PC-3 (cell line): ENCODE measurements around the gene CD151. TPM values are rescaled to one million over a fixed set of nuclear protein-coding genes. Genes with fewer than 3 reads are reported as not detected.

Experiments
- ATAC-seq: fragments of 200-7000 bp; cut with Tn5 transposase; 2 replicates; pipeline ENCODE4 v1.9.1; 2020; ENCODE audit warnings: mild to moderate bottlenecking, moderate library complexity
- BruUV-seq: library from RNA; stranded (reverse); fragments of 400-500 nt; replicated peaks from 2 replicates; lab custom pipeline; 2021; lab: Mats Ljungman, UMichigan
- CTCF ChIA-PET: fragments of 300-600 bp; sonication (Branson Sonifier 250); formaldehyde crosslinking; loops from one replicate; lab custom pipeline; 2022; ENCODE audit warnings: antibody characterized with exemption; lab: Charles Lee
- POLR2A ChIA-PET: fragments of 300-600 bp; sonication (Branson Sonifier 250); formaldehyde crosslinking; loops from one replicate; lab custom pipeline; 2022; ENCODE audit warnings: antibody characterized with exemption; ENCODE audit not compliant: unreplicated experiment; lab: Charles Lee
- DNase-seq: peaks from one replicate; pipeline ENCODE4 v3.0.0-alpha.2; 2015
- H2AFZ ChIP-seq: fragments of 300-600 bp; sonication (generic); 2 replicates; pipeline ENCODE4 v1.6.0; 2016; ENCODE audit warnings: antibody characterized with exemption, low read length
- H3F3A ChIP-seq: fragments of 300-600 bp; sonication (generic); one replicate; pipeline ENCODE4 v1.6.0; 2017; ENCODE audit warnings: antibody characterized with exemption, low read length, control low read depth, mild to moderate bottlenecking; ENCODE audit not compliant: unreplicated experiment
- H3K27ac ChIP-seq: fragments of 300-600 bp; sonication (generic); 2 replicates; pipeline ENCODE4 v1.5.1; 2016; ENCODE audit warnings: mild to moderate bottlenecking, low read length
- H3K27me3 ChIP-seq: fragments of 300-600 bp; sonication (generic); 2 replicates; pipeline ENCODE4 v1.6.1; 2016; ENCODE audit warnings: low read length, mixed read lengths
- H3K36me3 ChIP-seq: fragments of 300-600 bp; sonication (generic); 2 replicates; pipeline ENCODE4 v1.6.1; 2016; ENCODE audit warnings: low read depth, mixed run types, low read length, mixed read lengths
- H3K4me1 ChIP-seq: fragments of 300-600 bp; sonication (generic); 2 replicates; pipeline ENCODE4 v1.5.1; 2016; ENCODE audit warnings: low read length; ENCODE audit not compliant: insufficient read depth
- H3K4me2 ChIP-seq: fragments of 300-600 bp; sonication (generic); 2 replicates; pipeline ENCODE4 v1.6.0; 2016; ENCODE audit warnings: low read length
- H3K4me3 ChIP-seq: fragments of 300-600 bp; sonication (generic); 2 replicates; pipeline ENCODE4 v1.5.1; 2016; ENCODE audit warnings: mild to moderate bottlenecking, low read length, mixed read lengths
- H3K79me2 ChIP-seq: fragments of 300-600 bp; sonication (generic); 2 replicates; pipeline ENCODE4 v1.6.1; 2017; ENCODE audit warnings: low read length, mixed read lengths
- H3K9ac ChIP-seq: fragments of 300-600 bp; sonication (generic); 2 replicates; pipeline ENCODE4 v1.6.0; 2016; ENCODE audit warnings: mild to moderate bottlenecking, low read length
- H3K9me2 ChIP-seq: fragments of 300-600 bp; sonication (generic); replicated peaks from 2 replicates; pipeline ENCODE4 v1.6.1; 2016; ENCODE audit warnings: mixed run types, low read length, mixed read lengths
- H3K9me3 ChIP-seq: fragments of 300-600 bp; sonication (generic); 2 replicates; pipeline ENCODE4 v1.6.1; 2016; ENCODE audit warnings: low read length, mixed read lengths
- H4K20me1 ChIP-seq: fragments of 300-600 bp; sonication (generic); 2 replicates; pipeline ENCODE4 v1.6.1; 2016; ENCODE audit warnings: low read length, mixed read lengths
- CTCF ChIP-seq: fragments of 300-600 bp; sonication (generic); conservative IDR thresholded peaks from 2 replicates; pipeline ENCODE4 v1.5.1; 2017; ENCODE audit warnings: antibody characterized with exemption, low read depth, mild to moderate bottlenecking, low read length
- EZH2 ChIP-seq: fragments of 300-600 bp; sonication (generic); IDR thresholded peaks from one replicate; pipeline ENCODE4 v1.6.1; 2017; ENCODE audit warnings: antibody characterized with exemption, mild to moderate bottlenecking, low read length; ENCODE audit not compliant: unreplicated experiment
- EZH2phosphoT487 ChIP-seq: fragments of 300-600 bp; sonication (generic); IDR thresholded peaks from 2 replicates; pipeline ENCODE4 v1.6.1; 2018; ENCODE audit warnings: mild to moderate bottlenecking, antibody characterized with exemption, low read length, borderline replicate concordance
- intact Hi-C: fragments of 100-400 bp; cut with micrococcal nuclease; formaldehyde crosslinking; loops from 2 replicates; pipeline ENCODE4 v1.9.0; 2023
- total RNA-seq: library from RNA; depleted of rRNA; stranded (reverse); fragments of >200 nt; gene quantifications from 2 replicates; pipeline ENCODE4 v1.2.3, GENCODE V29; 2014

The CD151 gene
- total RNA-seq, 1 experiment from 2014 or later = 469 TPM

DNA sequence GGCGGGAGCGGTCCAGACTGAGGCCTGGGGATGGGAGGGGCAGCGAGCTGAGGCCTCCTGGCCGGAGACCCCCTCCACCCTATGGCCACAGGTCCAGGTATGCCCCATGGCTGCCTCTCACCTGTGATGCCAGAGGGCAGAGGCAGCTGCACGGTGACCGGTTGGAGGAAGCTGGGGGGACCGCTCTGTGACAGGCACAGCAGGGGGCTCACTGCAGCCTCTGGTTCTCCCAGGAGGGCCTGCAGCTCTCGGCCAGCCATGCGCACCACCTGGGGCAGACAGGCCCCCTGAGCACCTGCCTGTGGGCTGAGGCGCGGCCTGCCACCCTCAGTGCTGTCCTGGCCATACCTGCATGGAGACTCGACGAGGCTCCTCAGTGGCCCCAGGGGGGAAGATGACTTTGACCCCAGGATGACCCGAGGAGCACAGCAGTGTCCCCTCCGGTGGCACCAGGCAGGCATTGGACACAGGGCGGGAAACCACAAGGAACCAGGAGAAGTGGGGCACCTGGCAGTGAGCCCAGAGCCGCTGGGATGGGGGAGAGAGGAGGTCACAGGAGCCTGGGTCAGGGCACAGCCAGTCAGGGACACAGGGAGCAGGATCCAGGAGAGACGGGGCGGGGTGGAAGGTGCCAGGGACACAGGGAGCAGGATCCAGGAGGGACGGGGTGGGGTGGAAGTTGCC lies 31.5 kb upstream of the CD151 start:
- intact Hi-C loops = no loop called here
- Histone ChIP-seq H3K9ac (no peak overlapping the region), H3K36me3 (no peaks in the 10 kb centered on the region), H3K79me2 (peaks cover 14% of the 10 kb centered on the region; the same call in 1 of the 2 replicates), H3K27me3 (no peaks in the 10 kb centered on the region), H3K27ac (no peak overlapping the region), H3K4me2 (no peak overlapping the region), H3F3A (peaks cover 4% of the 10 kb centered on the region), H3K9me2 (no peaks in the 10 kb centered on the region), H3K9me3 (no peaks in the 10 kb centered on the region), H3K4me3 (no peak overlapping the region), H3K4me1 (peaks cover 17% of the 10 kb centered on the region), H4K20me1 (no peaks in the 10 kb centered on the region), H2AFZ (no peak overlapping the region)
- BruUV-seq = no TSS peak
- no peak for DNase-seq
- TF ChIP-seq EZH2 = no peak
- no peak for TF ChIP-seq EZH2phosphoT487
- ChIA-PET POLR2A (no interaction called here), CTCF (no interaction called here)
- no peak for ATAC-seq

GRCh38 chr11:802018-802617 lies 30.6 kb upstream of the CD151 start:
- no peaks in the 10 kb centered on the region for H3K9me3 ChIP-seq
- ATAC-seq = no peak
- H3F3A ChIP-seq = no peaks in the 10 kb centered on the region
- H2AFZ ChIP-seq = no peak overlapping the region
- H3K9ac ChIP-seq = no peak overlapping the region
- intact Hi-C loops = no loop called here
- POLR2A ChIA-PET = no interaction called here
- H3K4me1 ChIP-seq = peaks cover 8% of the 10 kb centered on the region; the same call in 1 of the 2 replicates
- no peaks in the 10 kb centered on the region for H3K27me3 ChIP-seq
- H3K4me3 ChIP-seq = no peak overlapping the region
- CTCF ChIA-PET = no interaction called here
- no peaks in the 10 kb centered on the region for H3K36me3 ChIP-seq
- no peak overlapping the region for H3K27ac ChIP-seq
- no peak overlapping the region for H3K4me2 ChIP-seq
- H4K20me1 ChIP-seq = no peaks in the 10 kb centered on the region
- no TSS peak for BruUV-seq
- H3K9me2 ChIP-seq = no peaks in the 10 kb centered on the region
- H3K79me2 ChIP-seq = peaks cover 6% of the 10 kb centered on the region; the same call in 1 of the 2 replicates
- TF ChIP-seq EZH2 = no peak
- no peak for TF ChIP-seq EZH2phosphoT487
- TF ChIP-seq CTCF = no peak
- no peak for DNase-seq

DNA sequence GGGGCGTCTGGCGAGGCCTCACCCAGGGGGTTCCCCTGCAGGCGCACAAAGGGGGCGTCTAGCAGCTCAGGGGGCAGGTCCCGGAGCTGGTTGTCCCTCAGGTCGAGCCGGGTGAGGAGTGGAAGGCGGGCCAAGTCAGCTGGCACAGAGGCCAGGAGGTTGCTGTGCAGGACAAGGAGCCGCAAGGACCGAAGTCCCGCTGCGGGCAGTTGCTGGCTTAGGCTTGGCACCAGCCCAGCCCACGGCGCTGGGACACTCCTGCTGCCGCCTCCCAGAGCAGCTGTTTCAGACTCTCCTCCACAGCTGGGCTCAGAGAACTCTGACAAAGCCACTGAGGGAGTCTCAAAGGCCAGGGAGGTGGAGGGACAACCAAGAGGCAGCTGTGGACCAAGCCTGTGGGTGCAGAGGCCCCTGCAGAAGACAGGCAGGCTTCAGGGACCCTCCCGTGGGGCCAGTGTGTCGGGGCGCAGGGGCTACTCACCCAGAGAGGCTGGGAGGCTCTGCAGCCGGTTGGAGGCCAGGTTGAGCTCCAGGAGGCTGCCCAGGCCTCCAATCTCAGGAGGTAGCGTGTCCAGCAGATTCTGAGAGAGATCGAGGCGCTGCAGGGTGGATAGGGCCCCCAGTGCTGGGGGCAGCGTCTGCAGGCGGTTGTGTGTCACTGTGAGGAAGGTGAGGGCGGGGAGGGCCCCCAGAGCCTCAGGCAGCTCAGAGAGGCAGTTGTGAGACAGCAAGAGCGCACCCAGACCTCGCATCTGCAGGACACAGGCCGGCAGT lies 29.9 kb upstream of the CD151 start:
- Histone ChIP-seq H3K9me2 (no peaks in the 10 kb centered on the region), H2AFZ (no peak overlapping the region), H3K9me3 (no peaks in the 10 kb centered on the region), H3K36me3 (no peaks in the 10 kb centered on the region), H3K27me3 (no peaks in the 10 kb centered on the region), H3K27ac (no peak overlapping the region), H3K9ac (no peak overlapping the region), H3K79me2 (peaks cover 5% of the 10 kb centered on the region), H3F3A (no peaks in the 10 kb centered on the region), H3K4me3 (no peak overlapping the region), H3K4me1 (0 out of 2 replicates have a peak, but pooled peaks cover 8% of the 10 kb centered on the region), H4K20me1 (no peaks in the 10 kb centered on the region), H3K4me2 (no peak overlapping the region)
- POLR2A ChIA-PET = no interaction called here
- TF ChIP-seq CTCF (no peak), EZH2phosphoT487 (no peak), EZH2 (no peak)
- CTCF ChIA-PET = no interaction called here
- DNase-seq (no peak), ATAC-seq (no peak)
- BruUV-seq = no TSS peak
- intact Hi-C loops = no loop called here
